DND-41 (cell line): ENCODE results near the gene CNTN5.

Source experiments
- ATAC-seq: fragments of 200-7000 bp; cut with Tn5 transposase; 3 replicates; pipeline ENCODE4 v1.9.1; 2021; ENCODE audit warnings: low read depth; ENCODE audit not compliant: insufficient read depth
- DNase-seq: peaks from one replicate; pipeline ENCODE4 v3.0.0-alpha.2; 2020
- H2AFZ ChIP-seq: 2 replicates; pipeline ENCODE4 v1.6.0; 2012; ENCODE audit warnings: low read depth, low read length
- H3K27ac ChIP-seq: 2 replicates; pipeline ENCODE4 v1.5.1; 2012; ENCODE audit warnings: low read length, inconsistent platforms
- H3K27me3 ChIP-seq: fragments of 200-600 bp; sonication (generic); 2 replicates; pipeline ENCODE4 v1.6.0; 2012; ENCODE audit warnings: low read length, mild to moderate bottlenecking, inconsistent platforms; ENCODE audit not compliant: insufficient read depth, poor library complexity
- H3K36me3 ChIP-seq: 2 replicates; pipeline ENCODE4 v1.5.1; 2012; ENCODE audit warnings: low read length, inconsistent platforms; ENCODE audit not compliant: insufficient read depth
- H3K4me1 ChIP-seq: 2 replicates; pipeline ENCODE4 v1.5.1; 2012; ENCODE audit warnings: mild to moderate bottlenecking, low read length; ENCODE audit not compliant: insufficient read depth
- H3K4me2 ChIP-seq: 2 replicates; pipeline ENCODE4 v1.6.0; 2012; ENCODE audit warnings: mild to moderate bottlenecking, moderate library complexity, low read length, inconsistent platforms; ENCODE audit not compliant: insufficient read depth
- H3K4me3 ChIP-seq, 2 experiments: fragments of 200-600 bp in 1 of 2; shearing (Covaris generic) in 1 of 2; 2 replicates each; pipeline ENCODE4 v1.5.1; 2012 to 2016; ENCODE audit warnings: inconsistent platforms in 2 of 2, low read length in 2 of 2, mild to moderate bottlenecking in 2 of 2, low read depth in 1 of 2, moderate library complexity in 1 of 2
- H3K79me2 ChIP-seq: 2 replicates; pipeline ENCODE4 v1.6.0; 2012; ENCODE audit warnings: low read length, inconsistent platforms; ENCODE audit not compliant: insufficient read depth
- H3K9ac ChIP-seq: 2 replicates; pipeline ENCODE4 v1.6.0; 2012; ENCODE audit warnings: low read depth, mild to moderate bottlenecking, inconsistent platforms, low read length, moderate library complexity
- H3K9me3 ChIP-seq: 2 replicates; pipeline ENCODE4 v1.5.1; 2012; ENCODE audit warnings: low read length, moderate library complexity, mild to moderate bottlenecking, inconsistent platforms; ENCODE audit not compliant: insufficient read depth, severe bottlenecking
- H4K20me1 ChIP-seq: 2 replicates; pipeline ENCODE4 v1.6.0; 2012; ENCODE audit warnings: low read length; ENCODE audit not compliant: insufficient read depth
- EZH2 ChIP-seq: IDR thresholded peaks from 3 replicates; pipeline ENCODE4 v1.6.1; 2012; ENCODE audit warnings: borderline replicate concordance, low read depth, mild to moderate bottlenecking, moderate library complexity, low read length, inconsistent platforms; ENCODE audit not compliant: severe bottlenecking
- TF ChIP-seq, protein P1 (sequence below): IDR thresholded peaks from 2 replicates; pipeline ENCODE4 v1.5.1; 2012; ENCODE audit warnings: borderline replicate concordance, low read length, moderate library complexity, mild to moderate bottlenecking; ENCODE audit not compliant: poor library complexity, severe bottlenecking; ENCODE audit errors: extremely low read depth

The CNTN5 gene

DNA sequence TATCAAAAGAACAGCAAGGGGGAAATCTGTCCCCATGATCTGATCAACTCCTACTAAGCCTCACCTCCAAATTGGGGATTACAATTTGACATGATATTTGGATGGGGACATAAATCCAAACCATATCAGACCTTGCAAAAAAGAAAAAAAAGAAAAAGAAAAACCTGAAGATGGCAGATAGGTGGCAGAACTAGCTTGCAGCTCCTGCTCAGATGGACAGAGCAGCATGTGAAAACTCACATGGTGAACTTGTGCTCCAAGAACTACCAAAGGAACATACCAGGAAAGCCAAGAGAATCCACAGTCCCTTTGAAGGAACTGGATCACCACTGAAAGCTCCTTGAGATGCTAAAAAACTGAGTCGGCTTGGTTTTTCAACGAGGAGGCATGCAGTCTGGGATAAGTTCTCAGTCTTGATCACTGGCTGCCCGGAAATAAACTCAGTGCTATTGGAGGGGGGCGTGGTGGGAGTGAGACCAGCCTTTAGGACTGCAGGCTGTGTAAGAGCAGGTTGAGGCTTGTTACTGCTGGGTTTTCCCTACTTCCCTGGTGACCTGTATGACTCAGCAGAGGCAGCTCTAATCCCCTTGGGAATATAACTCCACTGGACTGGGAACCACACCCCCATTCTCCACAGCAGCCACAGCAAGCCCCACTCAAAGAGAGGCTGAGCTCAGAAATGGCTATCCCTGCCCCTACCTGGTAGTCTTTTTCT, 1308.0 kb downstream of the CNTN5 start:
- Histone ChIP-seq H3K9ac (no peak overlapping the region), H3K36me3 (no peaks in the 10 kb centered on the region), H3K79me2 (no peaks in the 10 kb centered on the region), H3K27ac (no peak overlapping the region), H3K4me2 (no peak overlapping the region), H3K9me3 (no peaks in the 10 kb centered on the region), H2AFZ (no peak overlapping the region), H3K4me3 (no peak overlapping the region), H3K27me3 (no peaks in the 10 kb centered on the region), H4K20me1 (no peaks in the 10 kb centered on the region), H3K4me1 (no peaks in the 10 kb centered on the region)
- ATAC-seq: no peak
- DNase-seq: no peak
- TF ChIP-seq EZH2: no peak
- TF ChIP-seq, protein P1, sequence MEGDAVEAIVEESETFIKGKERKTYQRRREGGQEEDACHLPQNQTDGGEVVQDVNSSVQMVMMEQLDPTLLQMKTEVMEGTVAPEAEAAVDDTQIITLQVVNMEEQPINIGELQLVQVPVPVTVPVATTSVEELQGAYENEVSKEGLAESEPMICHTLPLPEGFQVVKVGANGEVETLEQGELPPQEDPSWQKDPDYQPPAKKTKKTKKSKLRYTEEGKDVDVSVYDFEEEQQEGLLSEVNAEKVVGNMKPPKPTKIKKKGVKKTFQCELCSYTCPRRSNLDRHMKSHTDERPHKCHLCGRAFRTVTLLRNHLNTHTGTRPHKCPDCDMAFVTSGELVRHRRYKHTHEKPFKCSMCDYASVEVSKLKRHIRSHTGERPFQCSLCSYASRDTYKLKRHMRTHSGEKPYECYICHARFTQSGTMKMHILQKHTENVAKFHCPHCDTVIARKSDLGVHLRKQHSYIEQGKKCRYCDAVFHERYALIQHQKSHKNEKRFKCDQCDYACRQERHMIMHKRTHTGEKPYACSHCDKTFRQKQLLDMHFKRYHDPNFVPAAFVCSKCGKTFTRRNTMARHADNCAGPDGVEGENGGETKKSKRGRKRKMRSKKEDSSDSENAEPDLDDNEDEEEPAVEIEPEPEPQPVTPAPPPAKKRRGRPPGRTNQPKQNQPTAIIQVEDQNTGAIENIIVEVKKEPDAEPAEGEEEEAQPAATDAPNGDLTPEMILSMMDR: no peak

DNA sequence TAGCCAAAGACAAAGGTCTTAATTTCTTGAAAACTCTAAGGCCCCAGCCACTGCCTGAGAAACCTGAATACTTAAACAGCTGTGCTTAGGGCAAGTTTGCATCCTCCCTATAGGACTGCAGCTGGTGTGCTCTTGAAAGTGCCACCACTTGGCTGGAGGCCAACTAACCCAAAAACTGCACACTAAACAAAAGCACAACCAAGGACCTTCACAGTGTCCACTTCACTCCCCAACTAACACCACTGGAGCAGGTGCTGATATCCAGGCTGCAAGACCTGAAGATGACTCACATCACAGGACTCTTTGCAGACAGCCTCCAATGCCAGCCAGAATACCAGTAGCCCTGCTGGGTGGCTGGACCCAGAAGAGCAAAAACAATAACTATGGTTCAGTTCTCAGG, 1308.6 kb downstream of the CNTN5 start:
- H4K20me1 ChIP-seq: no peaks in the 10 kb centered on the region
- no peak overlapping the region for H3K4me3 ChIP-seq
- no peaks in the 10 kb centered on the region for H3K4me1 ChIP-seq
- no peaks in the 10 kb centered on the region for H3K79me2 ChIP-seq
- ATAC-seq (no peak), DNase-seq (no peak)
- no peak overlapping the region for H2AFZ ChIP-seq
- H3K27ac ChIP-seq: no peak overlapping the region
- H3K27me3 ChIP-seq: no peaks in the 10 kb centered on the region
- no peak overlapping the region for H3K4me2 ChIP-seq
- H3K9me3 ChIP-seq: no peaks in the 10 kb centered on the region
- TF ChIP-seq, protein P1: no peak
- TF ChIP-seq EZH2: no peak
- H3K36me3 ChIP-seq: no peaks in the 10 kb centered on the region
- H3K9ac ChIP-seq: no peak overlapping the region

DNA sequence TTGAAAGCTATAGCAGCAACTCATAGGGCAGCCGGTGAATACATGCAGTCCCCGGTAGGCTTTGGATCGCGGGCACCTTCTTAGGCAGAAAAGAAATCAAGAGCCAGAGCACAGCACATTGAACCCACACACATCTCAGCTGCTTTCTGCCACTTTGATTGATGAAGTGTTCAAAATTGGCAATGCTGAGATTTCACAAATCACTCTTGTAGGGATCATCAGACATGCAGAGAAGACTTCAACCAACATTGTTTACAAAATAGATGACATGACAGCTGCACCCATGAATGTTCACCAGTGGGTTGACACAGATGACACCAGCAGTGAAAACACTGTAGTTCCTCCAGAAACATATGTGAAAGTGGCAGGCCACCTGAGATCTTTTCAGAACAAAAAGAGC, 1316.1 kb downstream of the CNTN5 start:
- H3K4me1 ChIP-seq: no peaks in the 10 kb centered on the region
- no peak overlapping the region for H3K9ac ChIP-seq
- TF ChIP-seq, protein P1: no peak
- TF ChIP-seq EZH2: no peak
- DNase-seq: no peak
- H4K20me1 ChIP-seq: no peaks in the 10 kb centered on the region
- H3K9me3 ChIP-seq: no peaks in the 10 kb centered on the region
- H3K36me3 ChIP-seq: no peaks in the 10 kb centered on the region
- H3K4me2 ChIP-seq: no peak overlapping the region
- H3K79me2 ChIP-seq: no peaks in the 10 kb centered on the region
- no peak overlapping the region for H2AFZ ChIP-seq
- no peaks in the 10 kb centered on the region for H3K27me3 ChIP-seq
- no peak overlapping the region for H3K27ac ChIP-seq
- H3K4me3 ChIP-seq: no peak overlapping the region
- ATAC-seq: no peak
